ENCODE results near the gene COG1.

Gene COG1

DNA sequence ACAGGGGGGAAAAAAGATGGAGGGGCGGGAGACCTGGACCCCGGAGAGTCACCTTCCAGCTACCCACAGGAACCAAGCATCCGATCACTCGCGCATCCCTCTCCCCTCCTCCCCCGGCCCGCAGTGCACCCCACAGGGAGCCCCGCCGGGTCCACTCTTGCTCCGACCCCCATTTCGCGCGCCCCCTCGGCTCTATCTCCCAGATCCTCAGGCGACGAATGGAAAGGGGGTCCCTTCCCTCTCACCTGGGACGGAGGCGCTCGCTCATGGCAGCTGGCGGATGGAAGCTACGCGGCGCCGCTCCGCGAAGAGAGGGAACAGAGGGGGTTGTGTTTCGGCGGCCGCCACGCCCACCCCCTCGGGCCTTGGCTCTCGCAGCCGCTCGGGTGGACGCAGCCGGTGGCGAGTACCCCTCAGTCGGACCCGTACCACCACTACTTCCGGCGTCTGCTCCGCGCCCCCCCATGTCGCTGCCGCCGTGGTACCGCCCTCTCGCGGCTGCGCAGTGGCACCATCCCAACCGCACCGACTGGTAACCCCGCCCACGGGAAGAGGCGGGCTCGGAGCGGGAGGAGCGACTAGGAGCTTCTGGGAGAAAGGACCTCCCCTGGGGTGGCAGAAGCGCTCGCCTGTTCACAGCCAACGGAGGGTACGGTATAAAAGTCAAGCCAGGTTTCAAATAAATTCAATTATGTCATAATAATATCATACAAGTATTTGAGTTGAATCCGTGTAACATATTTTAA lies 39.2 kb downstream of the COG1 start:
- DNase-seq = peak; percentile 84

DNA sequence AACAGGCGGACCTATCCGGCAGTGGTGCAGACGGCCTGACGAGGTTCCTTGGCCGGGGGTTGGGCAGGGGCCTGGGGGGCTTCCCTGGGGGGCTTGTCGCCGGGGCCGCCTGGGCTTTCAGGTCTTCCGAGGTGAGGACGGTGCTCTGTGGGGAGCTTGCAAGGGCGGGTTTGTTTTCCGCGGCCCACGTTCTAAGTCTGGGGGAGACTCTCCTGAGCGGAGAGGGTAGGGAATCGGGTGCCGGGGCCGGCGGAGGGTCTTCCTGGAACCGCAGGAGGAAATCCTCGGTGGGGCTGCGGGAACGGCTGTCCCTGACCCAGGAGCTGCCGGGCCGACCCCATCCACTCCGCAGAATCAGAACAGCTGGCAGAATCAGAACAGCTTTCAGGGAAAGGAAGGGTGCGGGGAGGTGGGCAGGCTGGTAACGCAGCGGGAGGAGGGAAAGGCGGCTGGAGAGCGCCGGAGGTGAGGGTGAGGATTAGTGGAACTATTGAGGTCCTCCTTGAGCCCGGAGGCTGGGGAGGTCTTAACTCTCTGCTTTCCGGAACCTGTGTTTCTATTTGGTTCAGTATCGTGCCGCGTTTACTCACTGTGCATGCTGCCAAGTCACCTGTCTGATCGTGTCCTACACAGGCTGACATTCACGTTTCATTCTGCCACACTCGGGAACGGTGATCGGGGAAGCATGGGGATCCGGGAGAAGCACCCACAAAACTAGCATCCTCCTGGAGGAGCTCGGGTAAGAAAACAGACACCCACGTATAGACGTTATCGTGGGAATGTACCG lies 39.9 kb downstream of the COG1 start:
- peak; percentile 7 for DNase-seq

DNA sequence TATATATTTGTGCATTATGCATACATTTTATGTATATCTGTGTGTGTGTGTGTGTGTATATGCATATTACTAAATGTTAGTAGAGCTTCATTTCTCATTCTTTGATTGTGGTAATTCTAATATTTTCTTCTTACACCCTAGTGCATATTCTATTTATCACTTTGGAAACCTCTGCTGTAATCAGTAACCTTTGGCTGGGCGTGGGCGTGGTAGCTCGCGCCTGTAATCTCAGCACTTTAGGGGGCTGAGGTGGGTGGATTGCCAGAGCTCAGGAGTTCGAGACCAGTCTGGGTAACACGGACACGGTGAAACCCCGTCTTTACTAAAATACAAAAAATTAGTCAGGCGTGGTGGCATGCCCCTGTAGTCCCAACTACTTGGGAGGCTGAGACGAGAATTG lies 41.9 kb downstream of the COG1 start:
- DNase-seq = no peak

DNA sequence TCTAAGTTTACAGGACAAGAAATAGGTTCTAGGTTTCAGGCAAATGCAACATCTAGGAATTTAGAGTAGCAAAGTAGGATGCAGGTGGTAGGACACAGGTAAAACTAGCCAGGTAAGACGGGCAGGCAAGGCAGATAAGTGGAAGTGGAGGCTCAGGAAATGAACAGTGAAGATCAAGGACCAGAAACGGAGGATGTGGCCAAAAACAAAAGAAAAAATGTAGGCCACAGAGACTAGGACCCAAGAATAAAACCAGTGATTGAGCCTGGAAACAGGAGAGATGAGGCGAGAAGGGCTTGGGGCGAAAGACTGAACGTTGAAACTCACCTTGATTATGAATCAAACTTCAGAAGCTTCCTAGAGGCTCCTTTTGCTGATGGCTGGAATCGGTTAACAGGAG lies 44.9 kb downstream of the COG1 start:
- DNase-seq = no peak

DNA sequence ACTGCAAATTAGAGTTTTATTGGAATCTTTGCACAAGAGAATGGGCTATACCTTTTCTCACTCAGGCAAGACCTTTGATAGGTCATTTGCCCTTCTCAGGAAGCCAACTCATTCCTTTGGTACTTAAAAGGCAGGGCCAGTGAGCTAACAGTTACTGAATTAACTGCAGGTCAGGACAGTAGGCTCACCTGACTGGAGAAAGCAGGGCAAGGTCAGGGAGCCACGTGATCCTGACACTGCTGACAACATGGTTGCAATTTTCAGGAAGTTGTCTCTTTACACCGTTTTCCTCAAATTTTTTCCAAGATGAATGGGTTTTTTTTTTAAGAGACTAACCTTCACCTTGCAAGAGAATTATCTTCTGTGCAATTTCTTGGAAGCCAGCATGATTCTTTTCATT lies 47.7 kb downstream of the COG1 start:
- DNase-seq = peak; percentile 32

DNA sequence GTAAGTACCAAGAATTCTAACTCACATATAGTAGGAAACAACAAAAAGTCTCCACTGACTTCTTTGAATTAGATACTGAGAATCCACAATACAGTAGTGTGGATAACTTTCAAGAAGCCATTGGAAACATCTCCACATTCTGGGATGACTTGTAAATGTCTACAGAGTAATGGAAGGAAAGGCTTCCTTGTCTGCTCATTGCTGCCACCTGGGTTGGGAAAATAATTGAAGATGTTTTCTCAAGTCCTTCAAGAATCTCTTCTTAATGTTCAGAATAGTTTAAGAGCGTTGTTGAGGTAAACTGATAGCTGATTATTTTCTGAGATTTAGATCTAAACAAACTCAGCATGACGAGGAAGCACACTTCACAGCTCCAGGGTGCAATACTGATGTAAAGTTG lies 54.9 kb downstream of the COG1 start:
- DNase-seq = no peak

DNA sequence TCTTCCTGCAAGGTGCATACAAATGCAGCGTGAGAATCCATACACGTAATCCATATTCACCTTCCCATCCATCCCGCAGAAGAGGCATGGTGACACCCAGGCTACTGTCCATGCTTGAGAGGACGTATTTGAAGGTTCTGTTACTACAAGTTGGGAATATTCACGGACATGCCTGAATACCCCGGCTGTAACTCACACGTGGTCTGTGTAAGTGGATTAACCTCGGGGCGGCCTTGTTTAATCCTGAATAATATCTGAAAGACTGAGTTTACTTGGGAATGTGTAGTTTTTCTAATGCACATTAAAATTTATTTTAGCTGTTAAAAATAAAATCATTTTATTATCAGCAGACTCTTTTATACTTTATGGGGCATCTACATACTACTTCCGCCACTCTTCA lies 55.7 kb downstream of the COG1 start:
- no peak for DNase-seq

DNA sequence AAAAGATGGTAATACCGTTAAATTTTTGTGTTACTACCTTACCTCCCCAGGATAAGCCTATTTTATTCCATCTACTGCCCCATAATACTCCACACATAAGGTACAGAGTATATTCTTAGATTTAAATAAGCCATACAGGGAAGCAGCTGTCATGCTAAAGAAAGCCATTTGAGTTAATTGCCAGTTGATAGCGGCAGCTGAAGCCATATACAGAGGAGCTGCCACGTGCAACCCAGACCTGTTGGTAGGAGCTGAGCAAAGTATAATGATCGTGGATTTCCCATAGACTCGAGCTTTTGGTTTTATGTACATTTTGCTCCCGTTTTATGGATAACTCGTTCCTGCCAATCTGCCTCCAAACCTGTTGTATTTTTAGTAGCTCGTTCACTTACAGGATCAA lies 56.8 kb downstream of the COG1 start:
- DNase-seq = no peak

DNA sequence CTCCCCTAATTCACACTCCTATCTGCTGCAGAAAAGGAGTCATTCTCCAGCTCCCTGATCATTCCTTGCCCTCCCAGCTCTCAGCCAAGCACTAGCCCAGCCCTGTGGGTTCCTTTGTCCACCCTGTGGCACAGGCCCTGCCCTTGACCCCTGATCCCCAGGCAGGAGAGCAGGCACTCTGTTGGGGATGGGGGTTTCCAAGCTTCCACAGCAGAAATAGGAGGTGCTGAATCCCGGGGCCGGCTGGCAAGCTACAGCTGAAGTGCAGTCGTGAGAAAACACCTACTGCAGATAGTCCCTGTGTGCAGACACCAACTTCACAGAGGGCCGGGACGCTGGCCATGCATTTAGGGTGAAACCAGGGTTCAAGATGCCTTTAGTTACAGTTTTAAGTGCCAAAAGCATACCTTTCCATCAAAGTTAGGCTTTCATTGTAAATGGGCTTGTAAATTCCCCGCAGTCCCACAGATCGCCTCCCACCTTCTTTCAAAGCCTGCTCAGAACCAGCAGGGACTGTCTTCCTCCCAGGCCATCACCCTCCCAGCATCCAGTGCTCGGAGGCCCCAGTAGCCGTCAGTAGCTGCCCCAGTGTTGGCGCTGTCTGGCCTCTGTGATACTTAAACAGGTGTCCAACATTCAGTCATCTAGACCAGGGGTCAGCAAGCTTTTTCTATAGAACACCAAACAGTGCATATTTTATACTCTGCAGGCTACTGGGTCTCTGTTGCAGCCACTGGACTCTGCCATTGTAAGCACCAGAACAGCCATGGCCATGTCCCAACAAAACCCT lies 58.2 kb downstream of the COG1 start:
- DNase-seq = no peak

DNA sequence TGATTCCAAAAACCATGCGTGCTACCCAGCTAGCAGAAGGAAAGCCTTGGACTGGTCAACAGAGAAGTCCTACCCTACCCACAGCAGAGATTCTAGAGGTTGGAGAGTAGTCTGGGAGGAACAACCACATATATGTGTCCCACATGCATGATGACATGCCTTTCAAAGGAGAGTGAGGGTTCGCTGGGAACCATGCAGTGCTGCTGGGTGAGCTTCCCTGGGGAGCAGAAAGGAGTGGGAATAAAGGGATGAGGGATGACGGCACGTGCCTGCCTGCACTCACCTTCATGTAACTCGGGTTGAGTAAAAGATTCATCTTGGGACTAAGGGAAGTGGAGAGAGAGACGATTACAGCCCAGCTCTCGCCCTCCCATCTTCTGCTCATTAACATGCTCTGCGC lies 59.0 kb downstream of the COG1 start:
- DNase-seq = no peak

DNA sequence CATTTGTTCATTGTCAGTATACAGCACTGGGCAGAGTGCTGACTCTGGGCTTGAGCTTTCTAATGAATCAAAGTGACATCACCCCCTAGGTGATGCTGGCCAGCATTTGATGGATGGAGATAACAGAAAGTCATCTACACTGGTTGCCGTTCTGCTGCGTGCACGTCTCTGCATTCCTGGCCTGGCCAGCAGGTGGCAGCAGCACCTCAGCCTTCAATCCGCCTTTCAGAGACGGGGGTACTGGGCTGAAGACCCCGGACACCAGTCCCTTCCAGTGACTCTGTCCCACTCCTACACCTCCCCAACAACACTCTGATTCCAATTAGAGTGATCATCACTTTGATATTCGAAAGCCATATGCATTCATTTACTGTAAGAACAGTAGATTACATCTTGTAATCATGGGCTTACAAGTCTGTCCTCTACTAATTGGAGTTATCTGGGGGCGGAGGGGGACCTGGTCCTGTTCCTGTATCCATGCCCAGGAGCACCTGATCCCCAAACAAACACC lies 62.9 kb downstream of the COG1 start:
- no peak for DNase-seq

DNA sequence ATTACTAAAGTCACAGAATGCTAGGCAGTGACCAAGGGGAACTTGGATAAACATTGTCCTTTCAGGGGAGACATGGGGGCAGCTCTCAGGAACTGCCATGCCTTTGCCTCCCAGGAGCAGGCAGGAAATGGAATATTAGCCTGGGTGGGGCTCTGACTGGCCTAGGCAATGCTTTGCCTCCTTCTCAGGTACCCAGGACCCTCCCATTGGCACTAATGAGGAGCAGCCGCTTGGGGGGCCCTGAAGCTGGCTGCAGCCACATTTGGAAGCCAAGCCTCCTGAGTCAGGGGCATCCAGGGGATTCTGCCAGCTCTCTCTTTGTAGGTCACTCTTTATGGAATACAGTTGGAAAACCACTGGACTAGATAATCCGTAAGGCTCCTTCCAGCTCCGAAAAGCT lies 63.4 kb downstream of the COG1 start:
- DNase-seq = no peak

DNA sequence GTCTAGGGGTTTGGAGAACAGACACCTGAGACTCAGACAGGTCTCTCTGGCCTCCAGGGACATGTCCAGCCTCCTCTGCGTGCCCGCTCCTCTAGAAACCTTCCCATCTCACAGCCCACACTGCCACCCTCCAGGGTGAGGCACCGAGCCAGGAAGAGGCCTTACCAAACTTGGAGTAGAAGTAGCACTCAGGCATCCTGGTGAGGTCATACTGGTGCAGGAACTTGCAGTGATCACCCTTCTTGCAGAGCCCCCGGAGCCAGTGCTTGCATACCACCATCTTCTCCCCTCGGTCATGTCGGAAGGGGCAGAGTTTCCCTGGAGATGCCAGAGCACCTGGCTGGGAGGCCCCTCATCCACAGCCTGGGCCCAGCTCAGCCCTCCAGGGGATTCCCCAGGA lies 64.7 kb downstream of the COG1 start:
- no peak for DNase-seq

All from NCI-H226 (cell line).